AG10803 (cell line): ENCODE data around the gene TCEAL8.
"Not testable (repeated sequence)": the region's sequence is repeated elsewhere in the genome, so short reads cannot be mapped to it uniquely, and the experiment has no call there.

Experiments
- DNase-seq: peaks from one replicate; pipeline ENCODE4 v3.0.0; 2010; ENCODE audit warnings: low read depth
- H3K4me3 ChIP-seq: 2 replicates; pipeline ENCODE4 v1.5.1; 2011; ENCODE audit warnings: mild to moderate bottlenecking, low read length, control low read depth
- CTCF ChIP-seq: conservative IDR thresholded peaks from 2 replicates; pipeline ENCODE4 v1.5.1; 2011; ENCODE audit warnings: mild to moderate bottlenecking, low read length, control low read depth, inconsistent platforms

TCEAL8 gene

GRCh38 chrX:103240155-103240554 is 14.8 kb downstream of the TCEAL8 start:
- no peak for TF ChIP-seq CTCF
- DNase-seq: no peak
- H3K4me3 ChIP-seq: no peak overlapping the region

- no peak for DNase-seq
- no peak for TF ChIP-seq CTCF
- no peak overlapping the region for H3K4me3 ChIP-seq
Measured at GRCh38 chrX:103236296-103236695, 18.7 kb downstream of the TCEAL8 start.

GRCh38 chrX:103235608-103236007 is 19.3 kb downstream of the TCEAL8 start:
- DNase-seq: not testable (repeated sequence)

GRCh38 chrX:103234869-103235268 is 20.1 kb downstream of the TCEAL8 start:
- no peak for TF ChIP-seq CTCF
- DNase-seq: no peak
- H3K4me3 ChIP-seq: no peak overlapping the region

More at GRCh38 chrX:103235608-103236007, 19.3 kb downstream of the TCEAL8 start:
- not testable (repeated sequence) for H3K4me3 ChIP-seq

- no peak for DNase-seq
- no peak overlapping the region for H3K4me3 ChIP-seq
- TF ChIP-seq CTCF: no peak
Measured at GRCh38 chrX:103233263-103233662, 21.7 kb downstream of the TCEAL8 start.

- DNase-seq: not testable (repeated sequence)
Measured at GRCh38 chrX:103225918-103226317, 29.0 kb downstream of the TCEAL8 start.

GRCh38 chrX:103220511-103221323 is 34.2 kb downstream of the TCEAL8 start:
- DNase-seq: no peak
- TF ChIP-seq CTCF: no peak
- H3K4me3 ChIP-seq: no peak overlapping the region

More at GRCh38 chrX:103225918-103226317, 29.0 kb downstream of the TCEAL8 start:
- not testable (repeated sequence) for H3K4me3 ChIP-seq

- peak overlapping the region; percentile 63 for H3K4me3 ChIP-seq
- no peak for DNase-seq
- no peak for TF ChIP-seq CTCF
Measured at GRCh38 chrX:103215425-103215991, 39.4 kb downstream of the TCEAL8 start.
